Hepatocyte (in vitro differentiated cells): ENCODE data around the gene PLIN4.
"Not testable (repeated sequence)": the region's sequence is repeated elsewhere in the genome, so short reads cannot be mapped to it uniquely, and the experiment has no call there.

Source experiments
- CTCF ChIP-seq: fragments of 200-600 bp; sonication (generic); IDR thresholded peaks from 2 replicates; pipeline ENCODE4 v1.5.1; 2016; ENCODE audit warnings: antibody characterized with exemption, mild to moderate bottlenecking; ENCODE audit not compliant: poor library complexity
- EZH2 ChIP-seq: fragments of 200-600 bp; sonication (generic); IDR thresholded peaks from 2 replicates; pipeline ENCODE4 v1.6.1; 2016; ENCODE audit warnings: antibody characterized with exemption, mild to moderate bottlenecking, borderline replicate concordance
- EZH2phosphoT487 ChIP-seq: fragments of 200-600 bp; sonication (generic); IDR thresholded peaks from one replicate; pipeline ENCODE4 v1.6.1; 2018; ENCODE audit warnings: antibody characterized with exemption, mild to moderate bottlenecking, low read depth, moderate library complexity; ENCODE audit not compliant: unreplicated experiment, severe bottlenecking

GRCh38 chr19:4563562-4563961, 45.3 kb upstream of the PLIN4 start:
- not testable (repeated sequence) for TF ChIP-seq CTCF, EZH2, EZH2phosphoT487
